Endothelial cell of umbilical vein (primary cell): ENCODE data around the gene SLC39A5. TPM values are rescaled to one million over a fixed set of nuclear protein-coding genes. Genes with fewer than 3 reads are reported as not detected.

Experiments
- BruUV-seq: library from RNA; stranded (reverse); fragments of 400-500 nt; replicated peaks from 2 replicates; lab custom pipeline; 2021; lab: Mats Ljungman, UMichigan
- CTCF ChIA-PET: fragments of 300-600, 350-600 bp; sonication (Branson Sonifier 250); formaldehyde crosslinking; loops from one replicate; lab custom pipeline; 2021; ENCODE audit warnings: antibody characterized with exemption, inconsistent platforms; lab: Charles Lee
- POLR2A ChIA-PET: fragments of 300-600, 350-600 bp; sonication (Branson Sonifier 250); formaldehyde crosslinking; loops from one replicate; lab custom pipeline; 2021; ENCODE audit warnings: antibody characterized with exemption, inconsistent platforms; lab: Charles Lee
- DNase-seq: peaks from one replicate; pipeline ENCODE4 v3.0.0-alpha.2; 2011; ENCODE audit warnings: low read depth, low spot score
- FAIRE-seq: peaks from 2 replicates; lab custom pipeline; 2011; peaks lifted over from hg19 to GRCh38; lab: Jason Lieb, UNC
- H2AFZ ChIP-seq: 2 replicates; pipeline ENCODE4 v1.6.0; 2012; ENCODE audit warnings: low read depth, low read length, control low read depth, inconsistent platforms
- H3K27ac ChIP-seq: 2 replicates; pipeline ENCODE4 v1.5.1; 2011; ENCODE audit warnings: low read depth, mild to moderate bottlenecking, control low read depth, low read length, moderate library complexity; ENCODE audit not compliant: insufficient read depth
- H3K27me3 ChIP-seq, 2 experiments: 2 replicates each; pipeline versions ENCODE4 v1.6.0 to v1.6.1; 2011; ENCODE audit warnings: low read length in 2 of 2, mixed read lengths in 1 of 2; ENCODE audit not compliant: control insufficient read depth in 2 of 2, insufficient read depth in 2 of 2
- H3K36me3 ChIP-seq, 2 experiments: 2 replicates in 1 of 2; 3 replicates in 1 of 2; pipeline ENCODE4 v1.5.1; 2011; ENCODE audit warnings: low read length in 2 of 2, mild to moderate bottlenecking in 1 of 2, moderate library complexity in 1 of 2; ENCODE audit not compliant: control insufficient read depth in 2 of 2, insufficient read depth in 2 of 2; ENCODE audit errors: extremely low read depth in 1 of 2
- H3K4me1 ChIP-seq: 3 replicates; pipeline ENCODE4 v1.5.1; 2011; ENCODE audit warnings: mild to moderate bottlenecking, low read length; ENCODE audit not compliant: control insufficient read depth, insufficient read depth; ENCODE audit errors: extremely low read depth
- H3K4me2 ChIP-seq: 2 replicates; pipeline ENCODE4 v1.6.1; 2011; ENCODE audit warnings: low read length, control low read depth, mixed read lengths; ENCODE audit not compliant: insufficient read depth
- H3K4me3 ChIP-seq, 3 experiments: fragments of 200-600 bp in 1 of 3; sonication (generic), shearing (Covaris generic) in 1 of 3; replicated peaks in 1 of 3; 2 replicates each; pipeline ENCODE4 v1.5.1; 2011 to 2016; ENCODE audit warnings: control low read depth in 3 of 3, low read length in 3 of 3, mild to moderate bottlenecking in 2 of 3, inconsistent platforms in 1 of 3, low read depth in 1 of 3, moderate library complexity in 1 of 3; ENCODE audit not compliant: insufficient read depth in 1 of 3
- H3K79me2 ChIP-seq: 2 replicates; pipeline ENCODE4 v1.6.0; 2012; ENCODE audit warnings: low read length, inconsistent platforms; ENCODE audit not compliant: control insufficient read depth, insufficient read depth
- H3K9ac ChIP-seq: replicated peaks from 2 replicates; pipeline ENCODE3; 2011; ENCODE audit warnings: low read length, control low read depth; ENCODE audit not compliant: insufficient read depth; ENCODE audit errors: extremely low read depth
- H3K9me1 ChIP-seq: replicated peaks from 3 replicates; pipeline ENCODE4 v1.6.0; 2011; ENCODE audit warnings: mild to moderate bottlenecking, low read length; ENCODE audit not compliant: control insufficient read depth, insufficient read depth; ENCODE audit errors: extremely low read depth
- H3K9me3 ChIP-seq: replicated peaks from 2 replicates; pipeline ENCODE4 v1.5.1; 2012; ENCODE audit warnings: low read length, inconsistent platforms; ENCODE audit not compliant: control insufficient read depth, insufficient read depth
- H4K20me1 ChIP-seq: replicated peaks from 2 replicates; pipeline ENCODE3; 2011; ENCODE audit warnings: mild to moderate bottlenecking, low read length; ENCODE audit not compliant: control insufficient read depth, insufficient read depth; ENCODE audit errors: extremely low read depth
- CTCF ChIP-seq, 2 donors: IDR thresholded peaks; 1 replicate in 1 of 2; 2 replicates in 1 of 2; pipeline ENCODE4 v1.5.1; 2011; ENCODE audit warnings: low read length in 2 of 2, mild to moderate bottlenecking in 2 of 2, moderate library complexity in 2 of 2, control low read depth in 1 of 2, inconsistent platforms in 1 of 2, low read depth in 1 of 2; ENCODE audit not compliant: insufficient read depth in 1 of 2; ENCODE audit errors: extremely low read depth in 1 of 2
- EZH2 ChIP-seq: IDR thresholded peaks from 2 replicates; pipeline ENCODE4 v1.6.1; 2012; ENCODE audit warnings: borderline replicate concordance, low read depth, mild to moderate bottlenecking, moderate library complexity, low read length, inconsistent platforms; ENCODE audit not compliant: severe bottlenecking
- FOS ChIP-seq: IDR thresholded peaks from 2 replicates; pipeline ENCODE4 v1.6.1; 2011; ENCODE audit warnings: mild to moderate bottlenecking, low read length, moderate library complexity, borderline replicate concordance; ENCODE audit not compliant: insufficient read depth
- GATA2 ChIP-seq: IDR thresholded peaks from 2 replicates; pipeline ENCODE4 v1.7.0; 2011; ENCODE audit warnings: low read depth, mild to moderate bottlenecking, moderate library complexity, mixed read lengths, low read length; ENCODE audit not compliant: insufficient read length, insufficient read depth
- JUN ChIP-seq: IDR thresholded peaks from 2 replicates; pipeline ENCODE4 v1.6.1; 2011; ENCODE audit warnings: borderline replicate concordance, low read depth; ENCODE audit not compliant: insufficient read length, insufficient read depth
- MYC ChIP-seq: IDR thresholded peaks from one replicate; pipeline ENCODE4 v1.6.1; 2011; ENCODE audit warnings: mild to moderate bottlenecking, low read depth, low read length
- POLR2A ChIP-seq: IDR thresholded peaks from 2 replicates; pipeline ENCODE4 v1.6.1; 2012; ENCODE audit warnings: low read depth, mild to moderate bottlenecking, control low read depth, low read length
- POLR2AphosphoS5 ChIP-seq: IDR thresholded peaks from 2 replicates; pipeline ENCODE4 v1.6.1; 2012; ENCODE audit warnings: low read depth, mild to moderate bottlenecking, control low read depth, low read length, moderate library complexity; ENCODE audit not compliant: insufficient read depth
- dilution Hi-C: fragments of 300-500 bp; cut with MboI; formaldehyde crosslinking; loops from one replicate; pipeline ENCODE4 v1.15.0; 2019; ENCODE audit warnings: low sequenced_read_pairs; ENCODE audit not compliant: extremely low pct_ligation_motif_present
- intact Hi-C: fragments of 100-400 bp; cut with micrococcal nuclease; formaldehyde crosslinking; loops from one replicate; pipeline ENCODE4 v1.10.0; 2022
- polyA plus RNA-seq, 4 experiments: library from polyadenylated mRNA; depleted of rRNA in 3 of 4; stranded (reverse) in 3 of 4; unstranded in 1 of 4; fragments of >200 nt; gene quantifications; 2 replicates each; pipeline versions ENCODE4 v1.2.1 to v1.2.3, GENCODE V29; 2011 to 2012; ENCODE audit warnings: missing spikeins in 1 of 4
- total RNA-seq: library from RNA; stranded (reverse); gene quantifications from 2 replicates; pipeline ENCODE4 v1.2.3, GENCODE V29; 2021
- TF ChIP-seq, protein P1 (sequence below): IDR thresholded peaks from 2 replicates; pipeline ENCODE4 v1.6.1; 2011; ENCODE audit not compliant: insufficient read depth, insufficient read length

Gene SLC39A5
- total and polyA plus RNA-seq, 2 donors (not counting 3 experiments of a cell fraction or from before 2014, with no cell fraction given), result 0.10 TPM; not detected in 1

GRCh38 chr12:56222531-56222895 is 7.3 kb upstream of the SLC39A5 start:
- dilution Hi-C loops, result no loop called here
- intact Hi-C loops, result no loop called here
- peak overlapping the region; percentile 95 for H3K27ac ChIP-seq
- TF ChIP-seq POLR2AphosphoS5, result no peak
- TF ChIP-seq EZH2, result no peak
- TF ChIP-seq JUN, result no peak
- no peak for TF ChIP-seq GATA2
- no peak for TF ChIP-seq CTCF (IDR thresholded peaks at IDR 0.05; ENCODE audit: extremely low read depth in 1 of 2, insufficient read depth in 1 of 2, low read depth in 1 of 2, low read length in 2 of 2)
- TF ChIP-seq FOS, result no peak
- TF ChIP-seq, protein P1, sequence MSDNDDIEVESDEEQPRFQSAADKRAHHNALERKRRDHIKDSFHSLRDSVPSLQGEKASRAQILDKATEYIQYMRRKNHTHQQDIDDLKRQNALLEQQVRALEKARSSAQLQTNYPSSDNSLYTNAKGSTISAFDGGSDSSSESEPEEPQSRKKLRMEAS, result no peak
- TF ChIP-seq MYC, result no peak
- no peak for TF ChIP-seq POLR2A
- H3K9me3 ChIP-seq, result no peaks in the 10 kb centered on the region
- CTCF ChIA-PET, result interaction anchor here (0.8 to 4.0 kb wide), 18 partner anchors 11 to 484 kb away, joined by 3 to 75 read pairs (median 6); partner anchors contain the start of genes ANKRD52, ESYT1, SMARCC2 and ZC3H10
- POLR2A ChIA-PET, result interaction anchor here (1.0 to 3.2 kb wide), 6 partner anchors 21 to 226 kb away, joined by 3 to 37 read pairs (median 7); partner anchors contain the start of genes ESYT1, TIMELESS and ZC3H10
- H3K4me2 ChIP-seq, result peak overlapping the region; percentile 71
- H3K27me3 ChIP-seq, result no peaks in the 10 kb centered on the region
- H2AFZ ChIP-seq, result peak overlapping the region; percentile 30
- BruUV-seq, result no TSS peak
- H3K9me1 ChIP-seq, result no peaks in the 10 kb centered on the region
- H3K36me3 ChIP-seq, result no peaks in the 10 kb centered on the region
- peak overlapping the region; percentile 94 for H3K9ac ChIP-seq
- H3K79me2 ChIP-seq, result peaks cover 21% of the 10 kb centered on the region
- H4K20me1 ChIP-seq, result no peaks in the 10 kb centered on the region
- FAIRE-seq (no peak), DNase-seq (no peak)
- H3K4me3 ChIP-seq, result peak overlapping the region in 2 of 3 experiments; percentile 44 to 93
- peaks cover 19% of the 10 kb centered on the region for H3K4me1 ChIP-seq
